NCI-H146 treated with DMSO at 0.1 percent for 48 hours (cell line): ENCODE results near the gene PNP.

ENCODE experiments used
- DNase-seq: peaks from one replicate; lab custom pipeline; 2025; ENCODE audit not compliant: unreplicated experiment; lab: John Stamatoyannopoulos, UW

Gene PNP

DNA sequence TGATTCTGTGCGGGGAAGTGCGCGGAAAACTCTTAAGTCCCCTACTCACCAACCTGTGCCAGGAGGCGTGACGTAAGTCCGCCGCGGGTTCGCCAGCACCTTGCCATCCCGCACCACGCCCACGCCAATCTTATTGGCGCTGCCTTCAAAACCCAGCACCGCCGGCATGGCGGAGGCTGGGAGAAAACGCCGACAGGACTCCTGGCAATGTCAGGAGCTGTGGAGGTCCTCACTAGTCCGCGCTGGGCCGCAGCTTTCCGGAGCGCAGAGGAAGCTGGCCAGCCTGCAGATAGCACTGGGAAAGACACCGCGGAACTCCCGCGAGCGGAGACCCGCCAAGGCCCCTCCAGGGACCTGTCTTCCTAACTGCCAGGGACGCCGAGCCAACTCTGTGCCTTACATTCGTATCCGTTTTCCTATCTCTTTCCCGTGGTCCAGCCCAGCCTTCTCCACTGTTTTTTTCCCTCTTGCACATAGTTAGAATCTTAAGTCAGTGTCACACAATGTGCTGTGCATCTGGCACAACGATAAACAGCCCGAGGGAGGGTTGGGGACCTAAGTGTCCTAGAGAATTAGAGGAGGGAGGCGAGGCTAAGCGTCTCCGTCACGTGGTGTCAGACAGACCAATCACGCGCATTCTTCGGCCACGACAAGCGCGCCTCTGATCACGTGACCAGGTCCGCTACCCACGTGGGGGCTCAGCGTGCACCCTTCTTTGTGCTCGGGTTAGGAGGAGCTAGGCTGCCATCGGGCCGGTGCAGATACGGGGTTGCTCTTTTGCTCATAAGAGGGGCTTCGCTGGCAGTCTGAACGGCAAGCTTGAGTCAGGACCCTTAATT is 14.5 kb upstream of the PNP start, which contains the start of the genes APEX1 and OSGEP:
TSS of gene APEX1 (plus strand) at position 711 of the 839 bp plus-strand sequence. CDS start 420 bp downstream, outside the sequence.
TSS of gene OSGEP (minus strand) at position 297 of the 839 bp plus-strand sequence. CDS start at position 168, 129 bp downstream.
- peak; percentile 96 for DNase-seq

DNA sequence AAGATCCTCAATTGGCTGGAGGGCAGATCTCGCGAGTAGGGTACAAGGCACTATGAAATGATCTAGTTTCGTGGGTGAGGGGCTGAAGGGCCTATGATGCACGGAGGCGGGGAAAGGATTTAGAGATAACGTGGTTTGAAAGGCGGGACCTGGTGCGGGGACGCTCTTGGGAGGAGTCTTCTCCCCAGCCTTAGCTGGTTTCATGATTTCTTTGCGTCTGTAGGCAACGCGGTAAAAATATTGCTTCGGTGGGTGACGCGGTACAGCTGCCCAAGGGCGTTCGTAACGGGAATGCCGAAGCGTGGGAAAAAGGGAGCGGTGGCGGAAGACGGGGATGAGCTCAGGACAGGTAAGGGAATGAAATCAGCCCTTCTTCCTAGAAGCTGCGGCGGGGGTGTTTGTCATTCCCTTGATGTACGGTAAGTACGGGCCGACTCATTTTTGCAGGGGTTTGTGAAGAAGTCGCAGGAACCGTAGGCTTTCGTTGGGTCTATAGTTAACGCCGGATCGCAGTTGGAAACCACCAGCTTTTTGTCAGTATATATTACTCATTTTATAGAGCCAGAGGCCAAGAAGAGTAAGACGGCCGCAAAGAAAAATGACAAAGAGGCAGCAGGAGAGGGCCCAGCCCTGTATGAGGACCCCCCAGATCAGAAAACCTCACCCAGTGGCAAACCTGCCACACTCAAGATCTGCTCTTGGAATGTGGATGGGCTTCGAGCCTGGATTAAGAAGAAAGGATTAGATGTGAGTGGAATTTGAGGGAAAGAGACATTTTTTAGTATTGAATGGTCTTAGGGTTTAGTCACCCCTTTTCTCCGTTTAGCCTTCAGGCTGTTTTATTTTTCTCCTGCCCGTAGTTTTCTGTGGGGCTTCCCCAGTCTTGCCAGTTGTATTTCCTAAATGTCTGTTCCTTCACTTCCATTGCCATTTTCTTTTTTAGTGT is 13.6 kb upstream of the PNP start:
- no peak for DNase-seq

DNA sequence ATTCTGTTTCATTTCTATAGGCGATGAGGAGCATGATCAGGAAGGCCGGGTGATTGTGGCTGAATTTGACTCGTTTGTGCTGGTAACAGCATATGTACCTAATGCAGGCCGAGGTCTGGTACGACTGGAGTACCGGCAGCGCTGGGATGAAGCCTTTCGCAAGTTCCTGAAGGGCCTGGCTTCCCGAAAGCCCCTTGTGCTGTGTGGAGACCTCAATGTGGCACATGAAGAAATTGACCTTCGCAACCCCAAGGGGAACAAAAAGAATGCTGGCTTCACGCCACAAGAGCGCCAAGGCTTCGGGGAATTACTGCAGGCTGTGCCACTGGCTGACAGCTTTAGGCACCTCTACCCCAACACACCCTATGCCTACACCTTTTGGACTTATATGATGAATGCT is 12.2 kb upstream of the PNP start:
- no peak for DNase-seq

DNA sequence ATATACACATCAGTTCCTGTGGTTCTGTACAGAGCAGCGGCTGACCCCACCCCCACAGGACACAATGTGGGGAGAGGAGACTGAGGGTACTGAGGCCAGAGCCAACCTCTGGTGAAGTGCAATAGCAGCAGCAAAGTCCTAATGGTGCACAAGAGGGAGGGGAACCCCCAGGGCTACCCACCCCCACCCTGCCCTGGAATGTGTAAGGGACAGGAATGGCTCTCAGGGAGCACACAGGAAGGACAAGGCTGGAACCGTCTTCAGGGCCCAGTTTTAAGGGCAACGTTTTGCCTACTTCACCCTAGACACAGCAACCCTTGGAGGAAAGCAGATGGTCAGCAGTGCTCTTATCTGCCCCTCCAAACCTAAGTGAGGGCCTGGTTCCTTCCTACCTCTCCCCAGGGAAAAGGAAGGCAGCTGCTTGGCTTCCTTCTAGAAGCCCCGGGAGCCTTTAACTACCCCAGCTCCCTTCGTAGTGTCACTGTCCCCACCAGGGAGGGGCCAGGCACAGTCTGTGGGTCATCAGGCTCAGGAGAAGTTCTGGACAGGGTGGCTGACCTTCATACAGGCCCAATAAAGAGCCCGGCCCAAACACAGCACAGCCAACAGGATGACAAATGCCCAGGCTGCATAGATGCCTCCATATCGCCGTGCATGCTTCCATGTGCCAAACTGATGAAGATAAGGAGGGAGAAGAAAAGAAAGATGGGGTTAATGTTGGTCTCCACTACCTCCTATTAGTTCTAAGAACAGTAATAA is 11.0 kb upstream of the PNP start:
- DNase-seq: no peak

DNA sequence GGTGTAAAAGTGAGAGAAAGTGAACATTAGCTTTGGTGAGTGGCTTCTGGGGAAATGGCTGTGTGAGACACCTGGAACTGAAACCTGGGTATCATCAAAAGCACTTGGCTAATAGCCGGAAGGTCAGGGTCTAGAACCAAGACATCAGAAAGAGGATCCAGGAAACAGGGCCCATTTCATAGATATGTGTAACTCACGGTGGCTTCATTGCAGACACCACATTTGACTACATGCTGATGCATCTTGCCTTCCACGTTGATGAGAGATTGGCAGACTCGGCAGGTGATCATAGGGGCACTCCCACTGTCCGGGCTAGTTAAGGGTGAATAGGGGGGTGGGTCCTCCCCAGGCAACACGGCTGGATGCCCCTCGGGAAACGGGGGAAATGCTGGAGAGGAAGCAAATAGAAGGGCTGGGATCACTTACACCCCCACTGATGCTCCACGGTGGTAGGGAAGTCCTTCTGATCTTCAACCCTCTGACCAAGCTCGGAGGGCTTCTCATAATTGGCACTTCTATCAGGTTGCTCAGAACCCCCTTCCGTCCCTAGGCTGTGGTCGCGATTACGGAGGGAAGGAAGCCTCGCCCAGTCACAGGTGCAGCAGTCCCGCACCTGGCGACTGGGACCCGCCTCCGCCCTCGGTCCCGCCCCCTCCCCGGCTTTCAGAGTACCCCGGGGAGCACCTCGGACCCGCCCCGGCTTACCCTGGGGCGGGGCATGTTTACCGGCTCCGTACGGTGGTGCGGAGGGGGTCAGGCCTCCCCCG is 8.6 kb upstream of the PNP start:
- DNase-seq: peak; percentile 21

DNA sequence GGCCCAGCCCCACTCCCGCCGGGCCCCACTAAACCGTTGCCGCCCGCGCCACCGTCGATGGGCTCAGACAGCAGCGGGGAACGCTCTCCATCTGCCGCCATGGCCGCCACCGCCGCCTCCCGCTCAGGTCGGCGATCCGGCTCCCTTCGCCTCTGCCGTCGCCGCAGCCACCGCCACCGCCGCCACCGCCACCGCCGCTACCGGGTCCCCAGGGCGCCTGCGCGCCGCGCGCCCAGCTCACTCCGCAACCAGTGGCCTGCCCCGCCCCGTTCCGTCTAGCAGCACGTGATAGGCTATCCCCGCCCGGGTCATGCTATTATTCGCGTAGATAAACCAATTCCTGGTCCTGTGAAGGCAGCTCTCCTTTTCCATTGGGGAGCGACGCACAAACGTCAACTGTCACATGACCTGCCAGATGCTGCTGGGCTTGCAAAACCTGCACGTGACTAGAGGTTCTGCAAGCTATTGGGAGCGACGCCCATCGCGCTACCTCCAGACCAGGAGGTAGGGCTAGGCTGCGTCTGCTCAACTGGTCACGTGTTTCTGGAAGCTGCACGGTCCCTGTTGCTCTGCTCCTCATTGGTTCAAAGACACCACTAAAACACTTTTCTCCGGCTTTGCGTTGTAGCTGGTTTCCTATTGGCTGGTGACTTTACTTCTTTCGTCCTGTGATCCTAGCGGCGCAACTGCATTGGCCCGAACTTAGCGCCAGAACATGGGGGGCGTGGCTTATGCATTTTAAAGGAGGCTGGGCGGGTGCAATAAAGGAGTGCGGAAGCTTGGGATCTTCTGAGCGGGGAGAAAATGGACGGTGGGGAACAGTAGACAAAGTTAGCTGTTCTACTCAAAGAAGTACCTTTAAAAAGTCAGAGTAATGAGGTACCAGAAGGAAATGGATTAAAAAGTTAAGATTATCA is 7.7 kb upstream of the PNP start, which contains the start of gene PIP4P1:
TSS of gene PIP4P1 (minus strand) at position 210 of the 917 bp plus-strand sequence. CDS start at position 101, 109 bp downstream.
- DNase-seq: peak; percentile 99

DNA sequence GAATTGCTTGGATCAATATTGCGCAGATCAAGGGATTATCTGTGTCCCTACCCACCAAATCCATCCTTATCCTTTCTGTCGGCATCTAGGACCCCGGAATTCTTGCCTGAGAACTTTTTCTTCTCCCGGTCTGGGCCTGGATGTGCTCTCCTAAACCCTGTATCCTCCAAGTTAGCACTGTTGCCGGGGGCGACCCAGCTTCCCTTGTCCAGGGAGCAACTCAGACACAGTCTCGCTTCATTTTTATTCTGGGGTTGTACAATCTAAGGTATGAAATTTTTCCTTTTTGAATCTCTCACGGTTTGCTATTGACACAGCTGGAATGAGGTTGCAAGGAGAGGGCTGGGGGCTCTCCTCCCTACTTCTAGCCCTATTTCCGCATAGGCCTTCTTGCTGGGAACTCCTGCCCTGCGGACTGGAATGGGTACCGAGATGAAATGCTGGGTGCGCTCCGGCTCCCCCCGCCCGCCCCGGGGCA is 403 bp upstream of the PNP start:
- DNase-seq: no peak

DNA sequence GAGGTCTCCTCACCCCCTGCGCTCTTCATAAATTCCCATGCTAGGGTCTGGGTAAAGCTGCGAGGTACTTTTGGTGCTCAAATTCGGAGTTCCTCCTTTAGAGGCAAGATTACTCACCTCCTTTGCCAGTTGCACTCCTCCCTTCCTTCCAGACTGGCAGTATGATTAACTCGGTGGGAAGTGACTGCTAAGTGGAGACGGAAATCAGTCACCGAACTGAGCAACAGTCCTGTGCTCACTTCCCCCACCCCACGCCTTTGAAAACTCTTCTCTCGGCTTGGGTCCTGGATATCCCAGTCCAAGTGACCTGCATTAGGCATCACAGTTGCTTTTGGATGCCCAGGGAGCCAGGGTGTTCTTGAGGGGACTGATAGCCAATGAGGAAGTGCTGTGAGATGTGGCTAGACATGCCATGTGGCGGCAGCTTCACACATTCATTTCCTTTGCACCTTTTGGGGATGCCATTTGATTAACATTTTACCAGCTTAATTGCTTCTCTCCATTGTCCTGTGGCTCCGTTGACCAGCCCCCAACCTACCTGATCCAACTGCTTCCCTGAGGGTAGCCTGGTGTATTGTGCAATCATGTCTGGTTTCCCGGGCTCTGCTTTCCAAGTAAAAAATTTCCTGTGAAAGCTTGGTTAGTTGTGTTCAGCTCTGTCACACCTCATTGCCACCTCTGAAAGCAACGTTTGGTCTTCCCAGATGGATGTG is 840 bp downstream of the PNP start:
- peak; percentile 19 for DNase-seq

DNA sequence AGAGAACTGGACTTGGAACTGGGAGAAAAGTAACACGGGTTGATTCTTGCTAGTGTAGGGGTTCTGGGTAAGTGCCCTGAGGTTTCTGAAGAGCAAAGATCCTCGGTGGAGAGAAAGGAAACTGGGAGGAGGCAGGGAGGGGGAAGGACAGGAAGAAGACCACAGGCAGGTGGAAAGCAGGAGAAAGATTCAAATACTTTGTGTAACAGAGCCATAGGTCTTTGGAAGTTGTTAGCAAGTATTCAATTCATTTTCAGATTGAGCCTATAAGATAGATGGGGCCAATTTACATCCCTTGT is 1.3 kb downstream of the PNP start:
- no peak for DNase-seq

DNA sequence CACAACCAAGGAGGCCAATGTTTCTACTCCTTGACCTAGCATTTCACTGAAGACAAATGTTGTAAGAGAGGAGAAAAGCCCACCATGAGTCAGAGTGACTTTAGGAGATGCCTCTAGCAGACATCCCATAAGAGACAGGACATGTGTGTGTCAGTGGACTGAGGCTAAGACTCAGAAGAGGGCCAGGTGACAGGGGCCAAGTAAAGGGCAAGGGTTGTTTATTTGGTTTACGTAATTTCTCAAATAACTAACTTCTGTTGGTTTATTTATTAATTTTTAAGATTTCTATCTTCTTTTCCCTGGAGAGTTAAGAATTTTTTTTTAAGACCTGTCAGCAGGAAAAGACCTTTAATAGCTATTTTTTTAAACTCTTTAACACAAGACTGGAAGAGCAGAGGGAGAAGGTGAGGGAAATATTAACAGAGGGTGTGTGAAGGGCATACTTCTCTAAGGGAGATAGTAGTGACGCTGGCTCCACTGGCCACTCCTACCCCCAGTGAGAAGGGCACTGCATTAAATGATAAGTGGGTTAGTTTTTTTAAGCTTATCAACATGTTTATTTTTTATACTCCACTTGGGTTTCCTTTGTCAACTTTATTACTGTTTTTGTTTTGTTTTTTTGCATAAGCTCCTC is 3.4 kb downstream of the PNP start:
- no peak for DNase-seq

DNA sequence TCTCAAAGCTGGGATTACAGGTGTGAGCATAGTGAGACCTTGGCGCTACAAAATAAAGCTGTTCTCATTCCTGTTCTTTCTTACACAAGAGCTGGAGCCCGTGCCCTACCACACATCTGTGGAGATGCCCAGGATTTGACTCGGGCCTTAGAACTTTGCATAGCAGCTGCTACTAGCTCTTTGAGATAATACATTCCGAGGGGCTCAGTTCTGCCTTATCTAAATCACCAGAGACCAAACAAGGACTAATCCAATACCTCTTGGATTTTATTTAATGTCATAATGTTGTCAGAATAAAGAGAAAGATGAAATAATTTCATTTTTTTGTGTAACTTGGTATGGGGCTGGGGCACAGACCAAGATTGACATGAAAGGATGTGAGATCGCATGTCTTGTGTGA is 7.6 kb downstream of the PNP start:
- no peak for DNase-seq

DNA sequence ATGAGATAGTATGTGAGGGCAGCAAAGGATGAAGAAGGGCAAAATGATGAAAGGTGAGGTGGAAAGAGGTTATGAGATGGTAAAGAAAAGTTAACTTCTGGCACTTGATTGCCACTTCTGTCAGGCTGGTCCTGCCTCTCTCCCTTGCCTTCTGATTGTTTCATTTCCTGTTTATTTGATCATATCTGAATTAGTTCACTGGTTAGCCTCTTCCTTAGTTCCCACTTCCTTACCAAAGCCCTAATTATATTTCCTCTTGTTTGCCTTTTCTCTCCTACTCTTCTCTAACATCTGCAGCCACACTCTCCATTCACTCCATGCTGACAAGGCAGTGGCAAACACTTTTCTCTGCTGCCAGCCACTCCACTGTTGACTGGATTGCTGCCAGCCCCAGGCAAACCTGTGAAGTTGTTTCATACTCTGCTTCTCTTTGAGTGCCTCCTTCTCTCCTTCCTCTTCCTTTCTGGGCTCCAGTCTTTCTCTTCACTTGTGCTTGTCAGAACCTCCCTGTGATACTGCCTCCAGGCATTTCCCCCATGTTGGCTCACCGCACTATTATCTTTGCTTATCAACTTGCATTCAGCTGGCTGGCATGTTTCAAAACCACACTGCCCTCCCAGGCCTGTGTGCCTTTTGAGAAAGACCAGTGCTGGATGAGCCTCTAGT is 8.1 kb downstream of the PNP start:
- no peak for DNase-seq

DNA sequence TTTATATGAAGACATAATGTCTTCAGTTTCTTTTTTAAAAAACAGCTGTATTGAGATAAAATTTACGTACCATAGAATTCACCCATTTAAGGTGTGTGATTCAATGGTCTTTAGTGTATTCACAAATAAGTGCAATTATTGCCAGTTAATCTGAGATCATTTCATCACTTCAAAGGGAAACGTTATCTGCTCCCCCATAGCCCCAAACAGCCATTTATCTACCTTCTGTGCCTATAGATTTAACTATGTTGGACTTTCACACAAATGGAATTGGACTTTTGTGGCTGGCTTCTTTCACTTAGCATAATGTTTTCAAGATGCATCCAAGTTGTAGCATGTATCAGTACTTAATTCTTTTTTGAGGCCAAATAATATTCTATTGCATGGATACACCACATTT is 9.7 kb downstream of the PNP start:
- no peak for DNase-seq

DNA sequence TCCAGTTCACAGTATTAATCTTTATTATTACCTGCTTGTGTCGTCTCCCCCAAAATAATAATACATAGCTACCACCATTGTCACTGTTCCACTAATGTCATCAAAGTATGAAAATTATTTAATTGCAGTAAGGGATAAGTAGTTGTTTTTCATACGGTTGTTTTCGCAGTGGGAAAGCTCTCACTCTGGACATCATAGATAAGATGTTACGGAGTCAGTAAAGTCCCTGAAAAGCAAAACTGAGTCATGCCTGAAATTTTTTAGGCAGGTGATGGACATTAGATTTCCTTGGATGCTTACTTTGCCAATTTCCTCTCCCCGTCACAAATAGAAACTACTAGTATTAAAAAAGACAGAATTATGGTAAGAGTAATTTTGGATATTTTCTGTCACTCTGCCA is 13.2 kb downstream of the PNP start:
- DNase-seq: no peak

DNA sequence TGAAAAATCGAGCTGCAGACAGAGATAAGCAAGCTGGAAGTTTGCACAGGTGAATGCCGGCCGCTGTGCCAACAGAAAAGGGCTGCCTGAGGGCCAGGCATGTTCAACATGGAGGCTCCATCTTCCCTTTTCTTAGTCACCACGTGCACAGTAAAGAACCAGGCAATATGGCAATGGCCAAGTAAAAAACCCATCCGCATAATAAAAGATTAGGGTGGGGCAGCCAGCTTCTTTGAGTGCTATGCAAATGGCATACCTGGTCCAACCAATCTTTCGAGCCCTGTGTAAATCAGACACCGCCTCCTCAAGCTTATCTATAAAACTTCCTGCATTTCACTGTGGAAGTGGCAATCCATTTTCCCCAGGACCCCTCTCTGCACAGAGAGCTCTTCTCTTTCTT is 16.7 kb downstream of the PNP start:
- no peak for DNase-seq

DNA sequence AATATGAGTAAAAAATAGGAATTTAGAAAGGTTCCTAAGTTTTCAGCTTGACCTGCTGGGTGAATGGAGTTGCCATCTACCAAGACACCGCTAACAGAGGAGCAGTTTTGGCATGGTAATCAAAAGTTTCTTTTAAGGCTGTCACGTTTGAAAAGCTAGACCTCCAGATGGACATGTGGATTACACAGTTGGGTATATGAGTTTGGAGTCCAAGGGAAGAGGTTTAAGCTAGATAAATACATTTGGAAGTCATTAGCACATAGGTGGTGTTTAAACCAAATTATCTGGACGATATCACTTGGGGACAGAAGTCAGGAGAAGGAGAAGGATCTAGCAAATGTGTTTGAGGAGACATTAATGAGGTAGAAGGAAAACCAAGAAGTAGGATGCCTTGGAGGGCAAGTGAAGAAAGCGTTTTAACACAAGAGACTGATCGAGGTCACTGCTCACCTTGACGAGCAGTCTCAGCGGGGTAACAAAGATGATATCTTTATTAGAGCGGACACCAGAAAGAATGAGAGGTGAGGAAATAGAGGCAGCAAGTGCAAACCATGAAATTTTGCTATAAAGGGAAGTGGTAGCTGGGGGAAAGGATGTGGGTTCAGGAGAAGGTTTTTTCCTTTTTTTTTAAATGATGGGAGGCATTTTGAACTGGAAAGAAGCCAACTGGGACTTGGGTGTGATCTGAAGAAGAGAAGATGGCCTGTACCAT is 17.6 kb downstream of the PNP start:
- DNase-seq: no peak

DNA sequence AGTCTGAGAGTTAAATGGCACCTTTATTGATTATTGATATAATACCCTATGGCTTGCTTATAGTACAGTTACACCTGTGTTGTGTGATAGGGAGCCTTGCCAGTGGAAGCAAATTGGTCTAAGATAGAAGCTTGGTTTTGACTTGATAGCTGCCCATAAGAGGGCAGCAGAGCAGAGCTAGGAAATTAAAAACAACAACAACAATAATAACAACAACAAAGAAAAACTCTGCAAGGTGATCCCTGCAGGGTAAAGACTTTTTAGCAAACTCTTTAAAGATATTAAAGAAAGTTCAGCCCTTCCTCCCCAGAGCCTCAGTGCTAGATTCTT is 18.2 kb downstream of the PNP start:
- DNase-seq: no peak
